ENCODE results near the gene USP15. TPM values are rescaled to one million over a fixed set of nuclear protein-coding genes. Genes with fewer than 3 reads are reported as not detected.

USP15 gene
- total RNA-seq, 2 donors from 2014 or later, result 41.1 to 49.7 TPM

DNA sequence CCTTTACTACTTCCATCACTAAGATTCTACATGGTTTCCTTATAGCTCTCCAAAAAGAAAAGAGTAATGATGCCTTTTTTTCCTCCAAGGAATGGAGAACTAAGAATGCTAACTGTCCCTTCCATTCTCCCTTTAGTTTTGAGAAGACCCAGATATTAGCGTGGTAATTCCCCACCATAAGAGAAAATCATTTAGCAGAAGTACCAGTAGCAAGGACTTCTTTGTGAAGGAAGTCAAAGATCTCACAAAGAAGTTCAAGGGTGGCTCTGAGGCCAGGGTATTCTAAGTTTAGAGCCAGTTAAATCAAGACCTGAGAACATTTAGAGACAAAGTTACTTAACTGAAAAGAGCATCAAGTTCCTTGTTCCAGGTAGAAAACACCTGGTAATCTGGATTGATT lies 7.3 kb downstream of the USP15 start:
- DNase-seq (ENCODE audit: low spot score), result no peak
- H3K27ac ChIP-seq, result no peak overlapping the region
- H3K4me1 ChIP-seq, result peaks cover 0 to 53% of the 10 kb centered on the region in 2 donors

DNA sequence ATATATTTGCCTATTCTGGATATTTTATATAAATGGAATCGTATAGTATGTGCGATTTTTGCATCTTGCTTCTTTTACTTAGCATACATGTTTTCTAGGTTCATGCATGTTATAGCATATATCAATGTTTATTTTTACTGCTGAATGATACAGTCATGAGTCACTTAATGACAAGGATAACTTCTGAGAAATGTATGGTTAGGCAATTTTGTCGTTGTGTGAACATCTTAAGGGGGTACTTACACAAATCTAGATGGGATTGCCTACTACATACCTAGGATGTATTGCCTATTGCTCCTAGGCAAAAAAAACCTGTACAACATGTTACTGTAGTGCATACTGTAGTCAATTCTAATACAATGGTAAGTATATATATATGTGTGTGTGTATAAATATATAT lies 8.8 kb downstream of the USP15 start:
- Histone ChIP-seq H3K27me3 (no peaks in the 10 kb centered on the region), H3K4me1 (peaks cover 0 to 59% of the 10 kb centered on the region in 2 donors), H3K4me3 (no peak overlapping the region)

More for the DNA sequence above, 7.3 kb downstream of the USP15 start:
- no peak overlapping the region for H3K4me3 ChIP-seq
- H3K36me3 ChIP-seq, result no peaks in the 10 kb centered on the region
- TF ChIP-seq, protein P1, sequence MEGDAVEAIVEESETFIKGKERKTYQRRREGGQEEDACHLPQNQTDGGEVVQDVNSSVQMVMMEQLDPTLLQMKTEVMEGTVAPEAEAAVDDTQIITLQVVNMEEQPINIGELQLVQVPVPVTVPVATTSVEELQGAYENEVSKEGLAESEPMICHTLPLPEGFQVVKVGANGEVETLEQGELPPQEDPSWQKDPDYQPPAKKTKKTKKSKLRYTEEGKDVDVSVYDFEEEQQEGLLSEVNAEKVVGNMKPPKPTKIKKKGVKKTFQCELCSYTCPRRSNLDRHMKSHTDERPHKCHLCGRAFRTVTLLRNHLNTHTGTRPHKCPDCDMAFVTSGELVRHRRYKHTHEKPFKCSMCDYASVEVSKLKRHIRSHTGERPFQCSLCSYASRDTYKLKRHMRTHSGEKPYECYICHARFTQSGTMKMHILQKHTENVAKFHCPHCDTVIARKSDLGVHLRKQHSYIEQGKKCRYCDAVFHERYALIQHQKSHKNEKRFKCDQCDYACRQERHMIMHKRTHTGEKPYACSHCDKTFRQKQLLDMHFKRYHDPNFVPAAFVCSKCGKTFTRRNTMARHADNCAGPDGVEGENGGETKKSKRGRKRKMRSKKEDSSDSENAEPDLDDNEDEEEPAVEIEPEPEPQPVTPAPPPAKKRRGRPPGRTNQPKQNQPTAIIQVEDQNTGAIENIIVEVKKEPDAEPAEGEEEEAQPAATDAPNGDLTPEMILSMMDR (IDR thresholded peaks at IDR 0.05), result no peak
- no peaks in the 10 kb centered on the region for H3K9me3 ChIP-seq
- H3K27me3 ChIP-seq, result no peaks in the 10 kb centered on the region

DNA sequence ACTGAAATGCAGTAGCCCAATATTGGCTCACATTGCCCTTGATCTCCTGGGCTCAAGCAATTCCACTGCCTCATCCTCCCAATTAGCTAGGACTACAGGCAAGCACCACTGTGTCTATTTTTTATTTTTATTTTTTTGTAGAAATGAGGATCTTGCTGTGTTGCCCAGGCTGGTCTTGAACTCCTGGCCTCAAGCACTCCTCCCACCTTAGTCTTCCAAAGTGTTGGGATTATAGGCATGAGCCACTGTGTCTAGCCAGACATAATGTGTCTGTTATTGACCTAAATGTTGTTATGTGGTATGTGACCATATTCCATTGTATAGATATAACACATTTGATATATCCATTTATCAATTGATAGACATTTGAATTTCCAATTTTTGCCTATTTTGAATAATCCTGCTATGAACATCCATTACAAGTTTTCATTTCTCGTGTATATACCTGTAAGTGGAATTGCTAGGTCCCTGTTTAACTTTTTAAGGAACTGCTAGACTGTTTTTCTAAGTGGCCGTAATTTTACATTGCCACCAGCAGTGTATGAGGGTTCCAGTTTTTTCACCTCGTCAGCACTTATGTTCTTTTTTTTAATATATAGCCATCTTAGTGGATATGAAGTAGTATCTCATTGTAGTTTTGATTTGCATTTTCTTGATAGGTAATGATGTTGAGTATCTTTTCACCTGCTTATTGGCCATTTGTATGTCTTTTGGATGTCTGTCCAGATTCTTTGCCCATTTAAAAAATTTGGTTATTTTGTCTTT lies 9.4 kb downstream of the USP15 start:
- Histone ChIP-seq H3K36me3 (no peaks in the 10 kb centered on the region), H3K4me3 (no peak overlapping the region), H3K4me1 (peaks cover 0 to 61% of the 10 kb centered on the region in 2 donors), H3K27ac (no peak overlapping the region), H3K9me3 (no peaks in the 10 kb centered on the region), H3K27me3 (no peaks in the 10 kb centered on the region)
- TF ChIP-seq, protein P1 (IDR thresholded peaks at IDR 0.05), result no peak
- DNase-seq (ENCODE audit: low spot score), result no peak

More for the DNA sequence above, 8.8 kb downstream of the USP15 start:
- TF ChIP-seq, protein P1 (IDR thresholded peaks at IDR 0.05), result no peak
- no peaks in the 10 kb centered on the region for H3K36me3 ChIP-seq
- no peak for DNase-seq (ENCODE audit: low spot score)
- no peak overlapping the region for H3K27ac ChIP-seq
- H3K9me3 ChIP-seq, result no peaks in the 10 kb centered on the region

DNA sequence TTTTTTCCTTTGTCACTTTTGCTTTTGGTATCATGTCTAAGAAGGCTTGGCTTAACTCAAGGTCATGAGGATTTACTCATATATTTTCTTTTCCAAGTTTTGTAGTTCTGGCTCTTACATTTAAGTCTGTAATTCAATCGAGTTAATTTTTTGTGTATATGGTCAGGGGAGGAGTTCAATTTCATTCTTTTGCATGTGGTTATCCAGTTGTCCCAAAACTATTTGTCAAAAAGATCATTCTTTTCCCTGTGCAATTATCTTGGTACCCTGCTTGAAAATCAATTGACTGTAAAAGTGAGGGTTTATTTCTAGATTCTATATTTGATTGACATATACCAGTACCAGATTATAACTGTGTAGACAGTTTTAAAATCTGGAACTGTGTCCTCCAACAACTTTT lies 10.2 kb downstream of the USP15 start:
- H3K9me3 ChIP-seq, result no peaks in the 10 kb centered on the region
- H3K4me3 ChIP-seq, result no peak overlapping the region
- H3K27ac ChIP-seq, result no peak overlapping the region
- peaks cover 0 to 61% of the 10 kb centered on the region in 2 donors for H3K4me1 ChIP-seq
- TF ChIP-seq, protein P1 (IDR thresholded peaks at IDR 0.05), result no peak
- H3K27me3 ChIP-seq, result no peaks in the 10 kb centered on the region
- no peak for DNase-seq (ENCODE audit: low spot score)
- H3K36me3 ChIP-seq, result no peaks in the 10 kb centered on the region

DNA sequence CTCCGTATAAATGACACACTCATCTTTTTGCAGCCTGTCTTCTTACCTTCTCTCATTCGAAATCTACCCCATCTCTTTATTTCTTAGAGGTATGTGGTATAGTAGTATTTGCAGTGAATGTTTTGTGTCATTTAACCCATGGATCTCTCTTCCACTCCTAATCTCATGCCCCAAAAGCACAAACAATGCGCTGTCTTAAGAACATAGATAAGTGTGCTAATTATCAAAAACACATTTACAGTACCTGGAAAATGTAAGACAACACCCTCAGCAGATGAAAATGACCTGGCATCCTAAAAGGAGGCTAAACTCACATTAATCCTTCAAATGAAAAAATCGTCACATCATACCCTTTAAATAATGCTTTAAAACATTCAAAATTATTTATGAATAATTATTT lies 10.7 kb downstream of the USP15 start:
- TF ChIP-seq, protein P1 (IDR thresholded peaks at IDR 0.05), result no peak
- Histone ChIP-seq H3K27ac (no peak overlapping the region), H3K4me3 (no peak overlapping the region), H3K9me3 (no peaks in the 10 kb centered on the region), H3K4me1 (peaks cover 0 to 60% of the 10 kb centered on the region in 2 donors), H3K36me3 (no peaks in the 10 kb centered on the region), H3K27me3 (no peaks in the 10 kb centered on the region)
- no peak for DNase-seq (ENCODE audit: low spot score)

All from right atrium auricular region (tissue), 2 donors.